OCI-LY3 (cell line): ENCODE data around the gene CHKA.

Experiments
- H2AFZ ChIP-seq: fragments of 200-600, 300-600 bp; shearing (Covaris generic); 2 replicates; pipeline ENCODE4 v1.6.0; 2014; ENCODE audit warnings: antibody characterized with exemption, low read depth, low read length
- H3K27ac ChIP-seq: fragments of 200-600, 300-600 bp; sonication (generic); 2 replicates; pipeline ENCODE4 v1.5.1; 2014; ENCODE audit warnings: mild to moderate bottlenecking, low read length, moderate library complexity, mixed read lengths
- H3K27me3 ChIP-seq: fragments of 200-600, 300-600 bp; sonication (generic); 2 replicates; pipeline ENCODE4 v1.6.1; 2014; ENCODE audit warnings: low read depth, low read length, mixed read lengths
- H3K36me3 ChIP-seq: fragments of 200-600, 300-600 bp; sonication (generic); replicated peaks from 2 replicates; pipeline ENCODE3; 2014; ENCODE audit warnings: low read depth, low read length, mixed read lengths
- H3K4me1 ChIP-seq: fragments of 300-600, 200-600 bp; sonication (generic); 2 replicates; pipeline ENCODE4 v1.6.1; 2014; ENCODE audit warnings: low read length, mixed read lengths
- H3K4me2 ChIP-seq: fragments of 200-600, 300-600 bp; sonication (generic); 2 replicates; pipeline ENCODE4 v1.6.1; 2014; ENCODE audit warnings: low read length, mixed read lengths
- H3K4me3 ChIP-seq: fragments of 300-600, 200-600 bp; sonication (generic); 2 replicates; pipeline ENCODE4 v1.5.1; 2014; ENCODE audit warnings: antibody characterized with exemption, mild to moderate bottlenecking, low read length, moderate library complexity
- H3K79me2 ChIP-seq: fragments of 300-600, 200-600 bp; shearing (Covaris generic); 2 replicates; pipeline ENCODE4 v1.6.1; 2014; ENCODE audit warnings: mild to moderate bottlenecking, low read length, mixed read lengths
- H3K9ac ChIP-seq: fragments of 300-600, 200-600 bp; shearing (Covaris generic); 2 replicates; pipeline ENCODE4 v1.6.0; 2014; ENCODE audit warnings: mild to moderate bottlenecking, low read length, moderate library complexity
- H3K9me3 ChIP-seq: fragments of 200-600, 300-600 bp; shearing (Covaris generic); 2 replicates; pipeline ENCODE4 v1.6.1; 2014; ENCODE audit warnings: low read length, mixed read lengths; ENCODE audit not compliant: insufficient read depth
- H4K20me1 ChIP-seq: fragments of 200-600, 300-600 bp; sonication (generic); 2 replicates; pipeline ENCODE4 v1.6.1; 2016; ENCODE audit warnings: low read length, mixed read lengths; ENCODE audit not compliant: insufficient read depth
- CTCF ChIP-seq: fragments of 200-600, 300-600 bp; sonication (generic); IDR thresholded peaks from 2 replicates; pipeline ENCODE4 v1.5.1; 2014; ENCODE audit warnings: antibody characterized with exemption, low read length, low read depth
- EZH2phosphoT487 ChIP-seq: fragments of 200-600 bp; shearing (Covaris generic); IDR thresholded peaks from 2 replicates; pipeline ENCODE4 v1.6.1; 2018; ENCODE audit warnings: antibody characterized with exemption, mixed run types, low read depth

Gene CHKA

DNA sequence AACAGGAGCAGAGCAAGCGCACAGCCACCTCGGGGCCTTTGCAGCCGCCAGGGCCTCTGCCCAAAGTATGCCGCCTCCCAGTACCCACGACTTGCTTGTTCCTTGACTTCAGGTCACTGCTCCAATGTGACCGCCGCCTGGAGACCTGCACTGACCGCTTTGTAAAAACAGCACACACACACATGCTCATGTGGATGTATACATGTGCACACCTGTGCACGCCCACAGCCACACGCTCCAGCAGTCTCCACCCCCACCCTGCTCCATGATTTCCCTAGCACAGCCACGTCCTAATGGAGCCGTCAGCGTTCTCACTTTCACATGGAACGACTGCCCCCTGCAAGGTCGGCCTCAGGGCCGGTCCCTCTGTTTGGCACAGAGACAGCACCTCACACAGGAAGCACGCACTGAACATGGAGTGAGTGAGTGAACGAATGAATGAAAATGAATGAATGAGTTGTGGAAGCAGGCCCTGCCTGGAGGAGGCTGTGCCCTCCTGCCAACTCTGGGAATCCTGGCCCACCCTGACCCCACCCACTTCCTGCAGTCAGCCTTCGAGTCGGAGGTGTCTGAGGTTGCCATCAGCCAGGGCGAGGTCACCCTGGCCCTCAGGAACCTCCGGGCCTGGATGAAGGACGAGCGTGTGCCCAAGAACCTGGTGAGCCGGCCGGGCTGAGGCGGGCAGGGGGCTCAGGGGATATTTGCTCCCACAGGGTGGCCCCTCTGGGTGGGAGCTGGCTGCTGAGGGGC is 103.0 kb downstream of the CHKA start:
- H3K36me3 ChIP-seq: no peaks in the 10 kb centered on the region
- H3K4me1 ChIP-seq: peaks cover 15% of the 10 kb centered on the region
- H2AFZ ChIP-seq: no peak overlapping the region
- no peak overlapping the region for H3K9ac ChIP-seq
- no peaks in the 10 kb centered on the region for H4K20me1 ChIP-seq
- no peak overlapping the region for H3K4me2 ChIP-seq
- H3K27ac ChIP-seq: no peak overlapping the region
- no peaks in the 10 kb centered on the region for H3K27me3 ChIP-seq
- no peak overlapping the region for H3K4me3 ChIP-seq
- TF ChIP-seq CTCF: no peak
- no peak for TF ChIP-seq EZH2phosphoT487
- H3K9me3 ChIP-seq: no peaks in the 10 kb centered on the region
- H3K79me2 ChIP-seq: no peaks in the 10 kb centered on the region

DNA sequence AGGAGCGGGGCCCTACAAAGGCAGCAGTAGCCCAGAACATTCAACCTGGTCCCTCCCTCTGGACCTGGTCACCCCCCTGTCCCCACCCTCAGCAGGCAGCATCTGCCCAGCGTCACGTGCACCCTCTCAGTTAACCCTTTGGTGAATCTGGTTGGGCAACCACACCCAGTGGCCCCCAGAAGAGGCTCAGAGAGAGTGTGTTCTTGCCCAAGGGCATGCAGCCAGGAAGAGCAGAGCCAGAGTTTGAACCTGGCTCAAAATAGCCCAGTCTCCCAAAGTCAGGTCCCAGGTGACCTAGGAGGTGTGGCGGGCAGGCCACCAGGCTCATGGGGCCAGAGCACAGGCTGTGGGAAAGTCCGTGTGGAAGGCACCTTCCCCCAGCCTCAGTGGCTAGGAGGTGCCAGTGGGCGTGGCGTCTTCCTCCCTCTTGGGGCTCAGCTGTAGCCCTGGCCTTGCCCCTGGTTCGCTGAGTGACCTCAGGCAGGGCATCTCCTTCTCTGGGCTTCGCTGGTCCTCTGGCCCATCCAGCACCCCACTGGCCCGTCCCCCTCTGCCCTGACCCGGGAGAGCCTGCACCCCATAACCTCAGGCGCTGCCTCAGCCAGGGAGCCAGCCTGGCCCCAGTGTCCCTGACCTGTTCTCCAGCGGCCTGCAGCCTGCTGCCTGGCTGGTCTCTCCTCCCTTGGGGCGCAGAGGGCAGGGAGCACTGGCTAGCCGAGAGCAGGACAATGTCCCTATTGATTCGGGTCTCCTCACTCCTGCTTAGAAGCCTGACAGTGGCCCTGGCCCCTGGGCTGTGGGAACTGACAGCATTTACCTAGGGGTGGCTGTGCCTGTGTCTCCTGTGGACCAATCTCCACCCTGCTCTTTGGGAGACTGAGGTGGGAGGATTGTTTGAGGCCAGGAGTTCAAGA is 104.0 kb downstream of the CHKA start:
- H4K20me1 ChIP-seq: no peaks in the 10 kb centered on the region
- H3K4me3 ChIP-seq: no peak overlapping the region
- no peak overlapping the region for H3K4me2 ChIP-seq
- no peaks in the 10 kb centered on the region for H3K36me3 ChIP-seq
- no peaks in the 10 kb centered on the region for H3K9me3 ChIP-seq
- no peak overlapping the region for H2AFZ ChIP-seq
- H3K27ac ChIP-seq: no peak overlapping the region
- no peak for TF ChIP-seq EZH2phosphoT487
- peaks cover 15% of the 10 kb centered on the region for H3K4me1 ChIP-seq
- H3K79me2 ChIP-seq: no peaks in the 10 kb centered on the region
- H3K27me3 ChIP-seq: no peaks in the 10 kb centered on the region
- H3K9ac ChIP-seq: no peak overlapping the region

DNA sequence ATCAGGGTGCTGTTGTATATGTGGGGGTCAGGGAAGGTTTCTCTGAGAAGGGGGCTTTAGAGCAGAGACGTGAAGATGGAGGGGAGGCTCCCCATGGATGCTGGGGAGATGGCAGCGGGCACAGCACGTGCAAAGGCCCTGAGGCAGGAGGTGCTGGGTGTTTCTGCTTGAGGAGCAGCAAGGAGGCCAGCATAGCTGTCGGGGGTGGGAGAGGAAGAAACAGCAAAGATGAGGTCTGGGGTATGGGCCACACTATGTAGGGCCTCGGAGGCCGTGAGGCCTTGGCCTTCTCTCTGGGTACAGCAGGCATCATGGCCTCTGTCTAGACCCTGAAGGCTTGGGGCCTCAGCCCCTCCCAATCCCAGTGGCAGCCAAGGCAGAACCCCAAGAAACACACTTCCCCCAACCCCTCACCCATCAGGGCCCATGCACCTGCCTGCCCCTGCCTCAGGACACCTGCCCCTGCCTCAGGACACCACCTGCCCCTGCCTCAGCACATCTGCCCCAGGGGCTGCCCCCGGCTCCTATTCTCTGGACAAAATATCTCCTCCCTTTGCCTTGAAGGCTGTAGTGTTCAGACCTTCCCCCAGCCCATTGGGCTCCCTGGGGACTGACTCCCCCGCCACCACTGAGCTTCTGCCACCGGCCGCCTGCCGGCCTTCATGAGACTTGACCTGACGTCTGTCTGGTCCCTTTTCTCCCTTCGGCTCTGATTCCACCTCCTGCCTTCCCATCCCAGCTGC is 104.9 kb downstream of the CHKA start:
- H2AFZ ChIP-seq: no peak overlapping the region
- no peaks in the 10 kb centered on the region for H4K20me1 ChIP-seq
- TF ChIP-seq CTCF: no peak
- no peak for TF ChIP-seq EZH2phosphoT487
- no peaks in the 10 kb centered on the region for H3K36me3 ChIP-seq
- no peak overlapping the region for H3K9ac ChIP-seq
- no peaks in the 10 kb centered on the region for H3K27me3 ChIP-seq
- H3K4me3 ChIP-seq: no peak overlapping the region
- H3K4me1 ChIP-seq: peaks cover 15% of the 10 kb centered on the region
- no peaks in the 10 kb centered on the region for H3K79me2 ChIP-seq
- no peaks in the 10 kb centered on the region for H3K9me3 ChIP-seq
- no peak overlapping the region for H3K27ac ChIP-seq
- H3K4me2 ChIP-seq: no peak overlapping the region

DNA sequence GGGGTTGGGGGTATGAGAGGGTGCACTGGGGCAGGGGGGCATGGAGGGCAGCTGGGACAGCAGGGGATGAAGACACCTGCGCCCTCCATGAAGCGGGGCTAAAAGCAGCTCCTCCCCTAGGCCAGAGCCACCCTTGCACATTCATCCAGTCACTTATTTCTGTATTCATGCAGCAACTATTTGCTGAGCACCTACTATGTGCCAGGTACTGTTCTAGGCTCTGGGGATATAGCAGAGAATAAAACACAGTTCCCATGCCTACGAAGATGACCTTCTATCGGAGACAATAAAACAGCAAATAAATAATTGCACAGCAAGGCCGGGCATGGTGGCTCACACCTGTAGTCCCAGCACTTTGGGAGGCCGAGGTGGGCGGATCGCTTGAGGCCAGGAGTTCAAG is 105.7 kb downstream of the CHKA start:
- H3K4me2 ChIP-seq: no peak overlapping the region
- H3K79me2 ChIP-seq: no peaks in the 10 kb centered on the region
- no peaks in the 10 kb centered on the region for H4K20me1 ChIP-seq
- H3K36me3 ChIP-seq: no peaks in the 10 kb centered on the region
- no peak for TF ChIP-seq EZH2phosphoT487
- no peak for TF ChIP-seq CTCF
- no peaks in the 10 kb centered on the region for H3K9me3 ChIP-seq
- H3K27me3 ChIP-seq: no peaks in the 10 kb centered on the region
- no peak overlapping the region for H3K9ac ChIP-seq
- no peak overlapping the region for H3K27ac ChIP-seq
- no peak overlapping the region for H2AFZ ChIP-seq
- H3K4me1 ChIP-seq: peaks cover 8% of the 10 kb centered on the region
- H3K4me3 ChIP-seq: no peak overlapping the region
